ENCODE data around the gene TSPAN18. TPM values are rescaled to one million over a fixed set of nuclear protein-coding genes. Genes with fewer than 3 reads are reported as not detected.

The TSPAN18 gene
- total and polyA plus RNA-seq, 2 experiments from 2014 or later: 9.5 to 21.5 TPM

- H3K4me1 ChIP-seq (ENCODE audit: insufficient read depth): peaks cover 4% of the 10 kb centered on the region
- no peaks in the 10 kb centered on the region for H4K20me1 ChIP-seq (ENCODE audit: insufficient read depth, poor library complexity, severe bottlenecking)
- no peaks in the 10 kb centered on the region for H3K9me3 ChIP-seq (ENCODE audit: low read depth)
- H3K27me3 ChIP-seq: no peaks in the 10 kb centered on the region
- H3K36me3 ChIP-seq (replicated peaks; ENCODE audit: insufficient read depth, low read depth): no peaks in the 10 kb centered on the region
- no peak overlapping the region for H3K4me3 ChIP-seq
- H3K4me2 ChIP-seq: no peak overlapping the region
- TF ChIP-seq CTCF (IDR thresholded peaks at IDR 0.05; ENCODE audit: poor library complexity) (no peak), EZH2 (IDR thresholded peaks at IDR 0.05; ENCODE audit: borderline replicate concordance) (no peak), EZH2phosphoT487 (IDR thresholded peaks at IDR 0.05; ENCODE audit: low read depth, severe bottlenecking, unreplicated experiment) (no peak)
- 84% methylated on average over 3 of the region's 3 CpGs for WGBS (ENCODE audit: low lambda C conversion rate, missing lambda C conversion rate)
- no peak overlapping the region for H2AFZ ChIP-seq
- H3K9me2 ChIP-seq (replicated peaks; ENCODE audit: insufficient read depth): no peaks in the 10 kb centered on the region
- H3K79me2 ChIP-seq: no peaks in the 10 kb centered on the region
- no peak for DNase-seq (ENCODE audit: low spot score)
- H3K27ac ChIP-seq: no peak overlapping the region
Measured at GRCh38 chr11:44968510-44968909, 241.7 kb downstream of the TSPAN18 start.

GRCh38 chr11:44969651-44970252, 243.0 kb downstream of the TSPAN18 start:
- TF ChIP-seq CTCF (IDR thresholded peaks at IDR 0.05; ENCODE audit: poor library complexity): no peak
- TF ChIP-seq EZH2phosphoT487 (IDR thresholded peaks at IDR 0.05; ENCODE audit: low read depth, severe bottlenecking, unreplicated experiment): no peak
- TF ChIP-seq EZH2 (IDR thresholded peaks at IDR 0.05; ENCODE audit: borderline replicate concordance): no peak
- 85% methylated on average over 12 of the region's 12 CpGs for WGBS (ENCODE audit: low lambda C conversion rate, missing lambda C conversion rate)
- no peak overlapping the region for H3K4me3 ChIP-seq
- DNase-seq (ENCODE audit: low spot score): no peak
- no peaks in the 10 kb centered on the region for H4K20me1 ChIP-seq (ENCODE audit: insufficient read depth, poor library complexity, severe bottlenecking)
- no peaks in the 10 kb centered on the region for H3K27me3 ChIP-seq
- no peak overlapping the region for H2AFZ ChIP-seq
- no peaks in the 10 kb centered on the region for H3K36me3 ChIP-seq (replicated peaks; ENCODE audit: insufficient read depth, low read depth)
- no peaks in the 10 kb centered on the region for H3K4me1 ChIP-seq (ENCODE audit: insufficient read depth)
- H3K9me2 ChIP-seq (replicated peaks; ENCODE audit: insufficient read depth): no peaks in the 10 kb centered on the region
- H3K9me3 ChIP-seq (ENCODE audit: low read depth): no peaks in the 10 kb centered on the region
- no peaks in the 10 kb centered on the region for H3K79me2 ChIP-seq
- H3K27ac ChIP-seq: no peak overlapping the region
- no peak overlapping the region for H3K4me2 ChIP-seq

- TF ChIP-seq CTCF (IDR thresholded peaks at IDR 0.05; ENCODE audit: poor library complexity) (no peak), EZH2 (IDR thresholded peaks at IDR 0.05; ENCODE audit: borderline replicate concordance) (no peak), EZH2phosphoT487 (IDR thresholded peaks at IDR 0.05; ENCODE audit: low read depth, severe bottlenecking, unreplicated experiment) (no peak)
- no peaks in the 10 kb centered on the region for H3K9me3 ChIP-seq (ENCODE audit: low read depth)
- H3K79me2 ChIP-seq: no peaks in the 10 kb centered on the region
- DNase-seq (ENCODE audit: low spot score): no peak
- WGBS (ENCODE audit: low lambda C conversion rate, missing lambda C conversion rate): 90% methylated on average over 6 of the region's 6 CpGs
- no peaks in the 10 kb centered on the region for H3K27me3 ChIP-seq
- no peaks in the 10 kb centered on the region for H3K36me3 ChIP-seq (replicated peaks; ENCODE audit: insufficient read depth, low read depth)
- no peak overlapping the region for H3K4me2 ChIP-seq
- no peaks in the 10 kb centered on the region for H4K20me1 ChIP-seq (ENCODE audit: insufficient read depth, poor library complexity, severe bottlenecking)
- no peak overlapping the region for H2AFZ ChIP-seq
- no peaks in the 10 kb centered on the region for H3K9me2 ChIP-seq (replicated peaks; ENCODE audit: insufficient read depth)
- no peaks in the 10 kb centered on the region for H3K4me1 ChIP-seq (ENCODE audit: insufficient read depth)
- no peak overlapping the region for H3K4me3 ChIP-seq
- H3K27ac ChIP-seq: no peak overlapping the region
Measured at GRCh38 chr11:44970293-44970692, 243.5 kb downstream of the TSPAN18 start.
